Amniotic epithelial cell (primary cell): Measurements from ENCODE around the gene PLB1.

Source experiments
- DNase-seq: peaks from one replicate; pipeline ENCODE4 v3.0.0-alpha.2; 2010; ENCODE audit warnings: low read depth

Gene PLB1

GRCh38 chr2:28590496-28591301, 94.8 kb downstream of the PLB1 start:
- DNase-seq, result no peak

GRCh38 chr2:28591711-28592335, 96.0 kb downstream of the PLB1 start:
- DNase-seq, result no peak

GRCh38 chr2:28592481-28592880, 96.6 kb downstream of the PLB1 start:
- no peak for DNase-seq

- DNase-seq, result no peak
These were observed 97.4 kb downstream of the PLB1 start for GRCh38 chr2:28593160-28593755.

GRCh38 chr2:28594000-28594331, 98.1 kb downstream of the PLB1 start:
- DNase-seq, result no peak

GRCh38 chr2:28594332-28595108, 98.7 kb downstream of the PLB1 start:
- DNase-seq, result peak; percentile 77

- DNase-seq, result no peak
These were observed 99.5 kb downstream of the PLB1 start for GRCh38 chr2:28595323-28595722.

- no peak for DNase-seq
These were observed 102.6 kb downstream of the PLB1 start for GRCh38 chr2:28598484-28598883.

GRCh38 chr2:28600181-28600580, 104.3 kb downstream of the PLB1 start:
- DNase-seq, result no peak

- DNase-seq, result no peak
These were observed 105.8 kb downstream of the PLB1 start for GRCh38 chr2:28601616-28602015.

GRCh38 chr2:28602136-28602660, 106.3 kb downstream of the PLB1 start:
- no peak for DNase-seq

- DNase-seq, result no peak
These were observed 107.1 kb downstream of the PLB1 start for GRCh38 chr2:28602751-28603639.

GRCh38 chr2:28603821-28604220, 108.0 kb downstream of the PLB1 start:
- no peak for DNase-seq

- DNase-seq, result no peak
These were observed 108.5 kb downstream of the PLB1 start for GRCh38 chr2:28604284-28604843.

- DNase-seq, result peak; percentile 60
These were observed 111.2 kb downstream of the PLB1 start for GRCh38 chr2:28606986-28607441.

- DNase-seq, result no peak
These were observed 112.1 kb downstream of the PLB1 start for GRCh38 chr2:28607730-28608499.

GRCh38 chr2:28608500-28609424, 112.9 kb downstream of the PLB1 start:
- DNase-seq, result no peak

- peak; percentile 81 for DNase-seq
These were observed 114.8 kb downstream of the PLB1 start for GRCh38 chr2:28610583-28611201.
